GM18951 (cell line): Measurements from ENCODE around the gene CDS2.

Experiments
- POLR2A ChIP-seq: IDR thresholded peaks from 4 replicates; pipeline ENCODE4 v1.6.1; 2011; ENCODE audit warnings: mild to moderate bottlenecking; ENCODE audit not compliant: insufficient read length, insufficient read depth; ENCODE audit errors: extremely low read depth
- in situ Hi-C: fragments of 300-500 bp; cut with MboI; formaldehyde crosslinking; loops from one replicate; pipeline ENCODE4 v1.12.0; 2022; ENCODE audit warnings: low sequenced_read_pairs, mixed read lengths, inconsistent platforms; ENCODE audit not compliant: unreplicated experiment

Gene CDS2

GRCh38 chr20:5234158-5234557 lies 107.3 kb downstream of the CDS2 start:
- no peak for TF ChIP-seq POLR2A
- in situ Hi-C loops: no loop called here

DNA sequence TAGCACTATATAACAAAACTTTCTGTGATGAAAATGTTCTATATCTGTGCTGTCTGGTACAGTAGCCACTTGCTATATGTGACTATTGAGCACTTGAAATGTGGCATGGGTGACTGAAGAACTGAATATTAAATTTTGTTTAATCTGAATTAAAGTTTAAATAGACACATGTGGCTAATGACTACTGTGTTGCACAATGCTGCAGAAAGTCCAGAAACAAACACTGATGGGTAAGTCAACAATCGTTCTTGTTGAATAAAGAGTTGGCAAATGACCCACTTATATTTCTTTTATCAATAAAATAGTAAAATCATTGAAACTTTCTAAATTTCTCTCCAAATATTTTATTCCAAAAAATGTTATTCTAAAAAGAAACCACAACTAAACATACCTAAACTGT lies 108.2 kb downstream of the CDS2 start:
- in situ Hi-C loops: no loop called here
- TF ChIP-seq POLR2A: no peak
